ENCODE results near the gene ZBTB18. TPM values are rescaled to one million over a fixed set of nuclear protein-coding genes. Genes with fewer than 3 reads are reported as not detected.

ZBTB18 gene
- total RNA-seq, 2 donors from 2014 or later: 15.4 to 17.9 TPM

DNA sequence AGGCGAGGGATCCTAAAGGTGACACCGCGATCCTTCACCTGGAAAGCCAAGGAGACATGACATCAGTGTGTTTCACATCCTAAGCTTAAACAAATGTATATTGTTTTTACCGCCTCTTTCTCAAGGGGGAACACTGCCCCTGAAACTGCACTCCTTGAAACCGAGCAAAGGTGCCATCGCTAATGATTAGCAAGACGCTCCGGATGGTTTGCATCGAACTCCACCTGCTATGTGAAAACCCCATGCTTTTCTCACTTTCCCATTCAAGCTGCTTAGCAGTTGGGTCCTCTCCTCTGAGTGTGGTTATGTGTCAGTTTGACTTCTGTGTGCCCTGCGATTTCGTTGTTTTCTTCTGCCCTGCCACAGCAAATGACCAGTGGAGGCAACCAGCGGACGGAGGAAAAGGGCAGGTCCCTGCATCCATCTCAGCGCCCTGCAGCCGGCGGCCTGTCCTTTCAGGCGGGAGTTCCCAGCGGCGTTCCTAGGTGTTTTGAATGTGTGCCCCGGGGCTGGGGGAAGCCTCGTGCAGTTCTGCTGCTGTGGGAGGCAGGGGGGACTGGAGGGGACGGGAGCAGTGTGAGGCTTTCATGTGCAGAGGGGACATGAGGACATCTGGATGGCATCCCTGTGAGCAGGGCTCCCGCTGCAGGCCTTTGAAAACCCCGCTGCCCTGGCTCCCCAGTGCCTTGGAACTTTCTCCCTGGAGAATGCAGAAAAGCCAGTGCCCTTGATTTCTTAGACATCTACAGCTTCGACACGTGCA lies 16.1 kb downstream of the ZBTB18 start:
- Mint-ChIP-seq H3K27ac (no peak overlapping the region), H3K36me3 (ENCODE audit: low read depth) (no peaks in the 10 kb centered on the region), H3K4me1 (peaks cover 2% of the 10 kb centered on the region), H3K27me3 (ENCODE audit: insufficient read depth) (peaks cover 7% of the 10 kb centered on the region), H3K4me3 (no peak overlapping the region), H3K9me3 (no peaks in the 10 kb centered on the region)
- Histone ChIP-seq H3K4me3 (ENCODE audit: low read length) (no peak overlapping the region), H3K4me1 (ENCODE audit: control insufficient read depth, insufficient read depth, low read length) (no peaks in the 10 kb centered on the region), H3K27ac (ENCODE audit: low read depth, low read length) (no peak overlapping the region), H3K9me3 (ENCODE audit: control insufficient read depth, low read length) (no peaks in the 10 kb centered on the region), H3K36me3 (ENCODE audit: control insufficient read depth, insufficient read depth, low read length) (no peaks in the 10 kb centered on the region), H3K27me3 (ENCODE audit: control insufficient read depth, insufficient read depth, low read length, poor library complexity, severe bottlenecking) (no peaks in the 10 kb centered on the region), H3K9ac (ENCODE audit: extremely low read depth, low read length, poor library complexity, severe bottlenecking) (no peak overlapping the region)
- WGBS, 2 experiments (ENCODE audit: insufficient coverage in 1 of 2, insufficient read length in 1 of 2): 59 to 71% methylated on average over 14 to 26 of the region's 26 CpGs
- TF ChIP-seq, protein P1, sequence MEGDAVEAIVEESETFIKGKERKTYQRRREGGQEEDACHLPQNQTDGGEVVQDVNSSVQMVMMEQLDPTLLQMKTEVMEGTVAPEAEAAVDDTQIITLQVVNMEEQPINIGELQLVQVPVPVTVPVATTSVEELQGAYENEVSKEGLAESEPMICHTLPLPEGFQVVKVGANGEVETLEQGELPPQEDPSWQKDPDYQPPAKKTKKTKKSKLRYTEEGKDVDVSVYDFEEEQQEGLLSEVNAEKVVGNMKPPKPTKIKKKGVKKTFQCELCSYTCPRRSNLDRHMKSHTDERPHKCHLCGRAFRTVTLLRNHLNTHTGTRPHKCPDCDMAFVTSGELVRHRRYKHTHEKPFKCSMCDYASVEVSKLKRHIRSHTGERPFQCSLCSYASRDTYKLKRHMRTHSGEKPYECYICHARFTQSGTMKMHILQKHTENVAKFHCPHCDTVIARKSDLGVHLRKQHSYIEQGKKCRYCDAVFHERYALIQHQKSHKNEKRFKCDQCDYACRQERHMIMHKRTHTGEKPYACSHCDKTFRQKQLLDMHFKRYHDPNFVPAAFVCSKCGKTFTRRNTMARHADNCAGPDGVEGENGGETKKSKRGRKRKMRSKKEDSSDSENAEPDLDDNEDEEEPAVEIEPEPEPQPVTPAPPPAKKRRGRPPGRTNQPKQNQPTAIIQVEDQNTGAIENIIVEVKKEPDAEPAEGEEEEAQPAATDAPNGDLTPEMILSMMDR (conservative IDR thresholded peaks at IDR 0.05): no peak
- DNase-seq: peak; percentile 63

GRCh38 chr1:244067893-244068292 lies 16.8 kb downstream of the ZBTB18 start:
- Mint-ChIP-seq H3K27me3 (ENCODE audit: insufficient read depth) (peaks cover 7% of the 10 kb centered on the region), H3K4me3 (no peak overlapping the region), H3K36me3 (ENCODE audit: low read depth) (no peaks in the 10 kb centered on the region), H3K9me3 (no peaks in the 10 kb centered on the region), H3K27ac (no peak overlapping the region), H3K4me1 (peaks cover 2% of the 10 kb centered on the region)
- Histone ChIP-seq H3K4me1 (ENCODE audit: control insufficient read depth, insufficient read depth, low read length) (no peaks in the 10 kb centered on the region), H3K4me3 (ENCODE audit: low read length) (no peak overlapping the region), H3K9ac (ENCODE audit: extremely low read depth, low read length, poor library complexity, severe bottlenecking) (no peak overlapping the region), H3K27ac (ENCODE audit: low read depth, low read length) (no peak overlapping the region), H3K9me3 (ENCODE audit: control insufficient read depth, low read length) (no peaks in the 10 kb centered on the region), H3K27me3 (ENCODE audit: control insufficient read depth, insufficient read depth, low read length, poor library complexity, severe bottlenecking) (no peaks in the 10 kb centered on the region), H3K36me3 (ENCODE audit: control insufficient read depth, insufficient read depth, low read length) (no peaks in the 10 kb centered on the region)
- no peak for DNase-seq
- TF ChIP-seq, protein P1 (conservative IDR thresholded peaks at IDR 0.05): no peak
- 92 to 96% methylated on average over 3 to 4 of the region's 4 CpGs for WGBS, 2 experiments (ENCODE audit: insufficient coverage in 1 of 2, insufficient read length in 1 of 2)

GRCh38 chr1:244068567-244068966 lies 17.5 kb downstream of the ZBTB18 start:
- Mint-ChIP-seq H3K36me3 (ENCODE audit: low read depth) (no peaks in the 10 kb centered on the region), H3K4me1 (peaks cover 2% of the 10 kb centered on the region), H3K4me3 (no peak overlapping the region), H3K27me3 (ENCODE audit: insufficient read depth) (peaks cover 7% of the 10 kb centered on the region), H3K9me3 (no peaks in the 10 kb centered on the region), H3K27ac (no peak overlapping the region)
- WGBS, 2 experiments (ENCODE audit: insufficient coverage in 1 of 2, insufficient read length in 1 of 2): 88% methylated on average over 5 to 6 of the region's 6 CpGs
- no peaks in the 10 kb centered on the region for H3K4me1 ChIP-seq (ENCODE audit: control insufficient read depth, insufficient read depth, low read length)
- H3K27ac ChIP-seq (ENCODE audit: low read depth, low read length): no peak overlapping the region
- H3K27me3 ChIP-seq (ENCODE audit: control insufficient read depth, insufficient read depth, low read length, poor library complexity, severe bottlenecking): no peaks in the 10 kb centered on the region
- H3K9me3 ChIP-seq (ENCODE audit: control insufficient read depth, low read length): no peaks in the 10 kb centered on the region
- TF ChIP-seq, protein P1 (conservative IDR thresholded peaks at IDR 0.05): no peak
- no peak for DNase-seq
- no peak overlapping the region for H3K9ac ChIP-seq (ENCODE audit: extremely low read depth, low read length, poor library complexity, severe bottlenecking)
- no peak overlapping the region for H3K4me3 ChIP-seq (ENCODE audit: low read length)
- no peaks in the 10 kb centered on the region for H3K36me3 ChIP-seq (ENCODE audit: control insufficient read depth, insufficient read depth, low read length)
